ENCODE results near the gene BEND5. TPM values are rescaled to one million over a fixed set of nuclear protein-coding genes. Genes with fewer than 3 reads are reported as not detected.

Gene BEND5
- total and polyA plus RNA-seq, 2 of the 8 experiments (the other 6 are each of a cell fraction or from before 2014, with no cell fraction given), result 3.8 to 7.5 TPM

DNA sequence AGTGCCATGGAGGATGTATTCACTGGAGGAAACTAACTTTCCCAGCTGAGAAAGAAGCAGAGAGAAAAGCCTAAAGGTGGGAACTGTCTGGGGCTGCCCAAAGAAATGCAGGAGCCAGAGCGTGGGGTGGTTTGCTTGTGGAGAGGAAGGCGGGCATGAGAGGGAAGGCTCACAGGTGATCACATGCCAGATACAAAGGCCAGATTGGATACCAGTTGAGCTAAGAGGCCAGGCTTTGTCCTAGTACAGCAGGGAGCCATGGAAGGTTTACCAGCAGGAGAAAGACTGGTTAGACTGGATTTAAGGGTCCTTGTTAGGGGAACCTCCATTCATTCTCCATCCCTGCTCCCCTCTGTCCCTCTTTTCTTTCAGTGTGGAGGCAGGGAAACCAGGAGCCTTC, 66.4 kb downstream of the BEND5 start (continued):
- TF ChIP-seq, protein P1, sequence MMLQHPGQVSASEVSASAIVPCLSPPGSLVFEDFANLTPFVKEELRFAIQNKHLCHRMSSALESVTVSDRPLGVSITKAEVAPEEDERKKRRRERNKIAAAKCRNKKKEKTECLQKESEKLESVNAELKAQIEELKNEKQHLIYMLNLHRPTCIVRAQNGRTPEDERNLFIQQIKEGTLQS (IDR thresholded peaks at IDR 0.05; ENCODE audit: insufficient read depth, low read depth, low read length), result no peak
- TF ChIP-seq, protein P2, sequence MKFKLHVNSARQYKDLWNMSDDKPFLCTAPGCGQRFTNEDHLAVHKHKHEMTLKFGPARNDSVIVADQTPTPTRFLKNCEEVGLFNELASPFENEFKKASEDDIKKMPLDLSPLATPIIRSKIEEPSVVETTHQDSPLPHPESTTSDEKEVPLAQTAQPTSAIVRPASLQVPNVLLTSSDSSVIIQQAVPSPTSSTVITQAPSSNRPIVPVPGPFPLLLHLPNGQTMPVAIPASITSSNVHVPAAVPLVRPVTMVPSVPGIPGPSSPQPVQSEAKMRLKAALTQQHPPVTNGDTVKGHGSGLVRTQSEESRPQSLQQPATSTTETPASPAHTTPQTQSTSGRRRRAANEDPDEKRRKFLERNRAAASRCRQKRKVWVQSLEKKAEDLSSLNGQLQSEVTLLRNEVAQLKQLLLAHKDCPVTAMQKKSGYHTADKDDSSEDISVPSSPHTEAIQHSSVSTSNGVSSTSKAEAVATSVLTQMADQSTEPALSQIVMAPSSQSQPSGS (IDR thresholded peaks at IDR 0.05; ENCODE audit: low read length), result 0 out of 2 replicates have a peak, but pooled peaks have one; percentile 57
- TF ChIP-seq RFX5 (IDR thresholded peaks at IDR 0.05; ENCODE audit: borderline replicate concordance, low read depth, low read length) (no peak), JUND (IDR thresholded peaks at IDR 0.05; ENCODE audit: low read length) (no peak), SIRT6 (IDR thresholded peaks at IDR 0.05; ENCODE audit: low read length) (no peak), RAD21 (IDR thresholded peaks at IDR 0.05 in 1 of 2, conservative IDR thresholded peaks at IDR 0.05 in 1 of 2; ENCODE audit: low read depth in 2 of 2, low read length in 2 of 2) (no peak), EGR1 (IDR thresholded peaks at IDR 0.05; ENCODE audit: borderline replicate concordance, low read depth, low read length) (no peak), POU5F1 (IDR thresholded peaks at IDR 0.05; ENCODE audit: low read depth, low read length) (no peak), HDAC6 (IDR thresholded peaks at IDR 0.05; ENCODE audit: low read depth, low read length) (no peak), RNF2 (IDR thresholded peaks at IDR 0.05; ENCODE audit: borderline replicate concordance, low read depth, low read length, missing control alignments, poor library complexity, severe bottlenecking) (no peak), CBX8 (IDR thresholded peaks at IDR 0.05; ENCODE audit: borderline replicate concordance, low read depth, low read length) (no peak), MAFK (IDR thresholded peaks at IDR 0.05; ENCODE audit: low read depth, low read length) (no peak), KDM1A (IDR thresholded peaks at IDR 0.05; ENCODE audit: borderline replicate concordance, low read length) (no peak), SP2 (IDR thresholded peaks at IDR 0.05; ENCODE audit: low read length) (no peak), TEAD4 (IDR thresholded peaks at IDR 0.05; ENCODE audit: low read depth, low read length) (no peak), ZNF274 (IDR thresholded peaks at IDR 0.05; ENCODE audit: borderline replicate concordance, extremely low read depth, low read length) (no peak), CHD1 (IDR thresholded peaks at IDR 0.05; ENCODE audit: low read depth, low read length) (no peak), EZH2 (IDR thresholded peaks at IDR 0.05; ENCODE audit: low read depth, low read length, severe bottlenecking) (no peak)
- TF ChIP-seq, protein P3, sequence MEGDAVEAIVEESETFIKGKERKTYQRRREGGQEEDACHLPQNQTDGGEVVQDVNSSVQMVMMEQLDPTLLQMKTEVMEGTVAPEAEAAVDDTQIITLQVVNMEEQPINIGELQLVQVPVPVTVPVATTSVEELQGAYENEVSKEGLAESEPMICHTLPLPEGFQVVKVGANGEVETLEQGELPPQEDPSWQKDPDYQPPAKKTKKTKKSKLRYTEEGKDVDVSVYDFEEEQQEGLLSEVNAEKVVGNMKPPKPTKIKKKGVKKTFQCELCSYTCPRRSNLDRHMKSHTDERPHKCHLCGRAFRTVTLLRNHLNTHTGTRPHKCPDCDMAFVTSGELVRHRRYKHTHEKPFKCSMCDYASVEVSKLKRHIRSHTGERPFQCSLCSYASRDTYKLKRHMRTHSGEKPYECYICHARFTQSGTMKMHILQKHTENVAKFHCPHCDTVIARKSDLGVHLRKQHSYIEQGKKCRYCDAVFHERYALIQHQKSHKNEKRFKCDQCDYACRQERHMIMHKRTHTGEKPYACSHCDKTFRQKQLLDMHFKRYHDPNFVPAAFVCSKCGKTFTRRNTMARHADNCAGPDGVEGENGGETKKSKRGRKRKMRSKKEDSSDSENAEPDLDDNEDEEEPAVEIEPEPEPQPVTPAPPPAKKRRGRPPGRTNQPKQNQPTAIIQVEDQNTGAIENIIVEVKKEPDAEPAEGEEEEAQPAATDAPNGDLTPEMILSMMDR (IDR thresholded peaks at IDR 0.05; ENCODE audit: control extremely low read depth in 1 of 3, insufficient read depth in 1 of 3, low read depth in 1 of 3, low read length in 3 of 3), result no peak
- TF ChIP-seq, protein P4, sequence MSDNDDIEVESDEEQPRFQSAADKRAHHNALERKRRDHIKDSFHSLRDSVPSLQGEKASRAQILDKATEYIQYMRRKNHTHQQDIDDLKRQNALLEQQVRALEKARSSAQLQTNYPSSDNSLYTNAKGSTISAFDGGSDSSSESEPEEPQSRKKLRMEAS (IDR thresholded peaks at IDR 0.05), result peak; percentile 58

Data from H1 (cell line).